Esophagus muscularis mucosa (tissue), 4 donors: ENCODE measurements around the gene LMO7. TPM values are rescaled to one million over a fixed set of nuclear protein-coding genes. Genes with fewer than 3 reads are reported as not detected.

Experiments used
- DNase-seq: peaks from one replicate; pipeline ENCODE4 v3.0.0-alpha.2; 2017; ENCODE audit errors: extremely low spot score
- H3K27ac ChIP-seq, 4 donors: fragments of 200-600 bp; sonication (generic); replicated peaks in 1 of 4; 1 replicate in 3 of 4; 2 replicates in 1 of 4; pipeline ENCODE4 v1.5.1; 2016 to 2019; ENCODE audit warnings: mild to moderate bottlenecking in 1 of 4
- H3K27me3 ChIP-seq, 4 donors: fragments of 200-600 bp; sonication (generic); one replicate each; pipeline versions ENCODE4 v1.5.1 to v1.6.0; 2016 to 2019
- H3K36me3 ChIP-seq, 4 donors: fragments of 200-600 bp; sonication (generic); one replicate each; pipeline ENCODE4 v1.5.1; 2016 to 2019
- H3K4me1 ChIP-seq, 4 donors: fragments of 200-600 bp; sonication (generic); one replicate each; pipeline ENCODE4 v1.5.1; 2016 to 2019
- H3K4me3 ChIP-seq, 4 donors: fragments of 200-600 bp; sonication (generic); 1 replicate in 2 of 4; 2 replicates in 2 of 4; pipeline ENCODE4 v1.5.1; 2016 to 2019; ENCODE audit warnings: mild to moderate bottlenecking in 4 of 4, moderate library complexity in 1 of 4
- H3K9me3 ChIP-seq, 4 donors: fragments of 200-600 bp; sonication (generic); 1 replicate in 3 of 4; 2 replicates in 1 of 4; pipeline ENCODE4 v1.5.1; 2016 to 2019
- CTCF ChIP-seq, 3 experiments: fragments of 200-600 bp in 2 of 3; fragments of 450-650 bp in 1 of 3; sonication (generic) in 2 of 3; IDR thresholded peaks; one replicate each; pipeline ENCODE4 v1.5.1; 2017 to 2019; ENCODE audit warnings: antibody characterized with exemption in 3 of 3, mild to moderate bottlenecking in 2 of 3, moderate library complexity in 1 of 3
- EP300 ChIP-seq: sonication (generic); formaldehyde crosslinking; IDR thresholded peaks from one replicate; pipeline ENCODE4 v1.6.1; 2017; ENCODE audit warnings: antibody characterized with exemption
- POLR2A ChIP-seq: fragments of 450-650 bp; IDR thresholded peaks from one replicate; pipeline ENCODE4 v1.6.1; 2017; ENCODE audit warnings: antibody characterized with exemption, moderate library complexity, mild to moderate bottlenecking, low read depth
- POLR2AphosphoS5 ChIP-seq, 2 donors: sonication (generic); formaldehyde crosslinking; IDR thresholded peaks; one replicate each; pipeline ENCODE4 v1.6.1; 2017; ENCODE audit warnings: antibody characterized with exemption in 2 of 2
- WGBS: methylation state at CpG from one replicate; pipeline ENCODE4 v1.1.5; 2018; 5-methylcytosine and 5-hydroxymethylcytosine counted together
- intact Hi-C: fragments of 100-400 bp; cut with DNase I; formaldehyde crosslinking; loops from one replicate; pipeline ENCODE4 v1.15.1; 2023
- total RNA-seq, 4 donors: library from RNA; depleted of rRNA; stranded (reverse); fragments of >200 nt; gene quantifications; one replicate each; pipeline versions ENCODE4 v1.1.0 to v1.2.1, GENCODE V29; 2016

Gene LMO7
- total RNA-seq, 4 donors from 2014 or later, result 11.4 to 17.8 (median 14.7) TPM

- H3K4me1 ChIP-seq, result peaks cover 0 to 3% (median 0%) of the 10 kb centered on the region in 4 donors
- H3K27me3 ChIP-seq, result no peaks in the 10 kb centered on the region
- 85% methylated on average over 5 of the region's 5 CpGs for WGBS
- no peaks in the 10 kb centered on the region for H3K9me3 ChIP-seq
- H3K4me3 ChIP-seq, result no peak overlapping the region
- TF ChIP-seq POLR2AphosphoS5 (IDR thresholded peaks at IDR 0.05), result no peak
- TF ChIP-seq POLR2A, result no peak
- no peak for TF ChIP-seq CTCF (IDR thresholded peaks at IDR 0.05)
- no peak for TF ChIP-seq EP300
- intact Hi-C loops, result no loop called here
- H3K27ac ChIP-seq, result no peak overlapping the region
- no peak for DNase-seq
- H3K36me3 ChIP-seq, result peaks cover 0 to 19% (median 1%) of the 10 kb centered on the region in 4 donors
These were observed 166.0 kb downstream of the LMO7 start for GRCh38 chr13:75802161-75802560.

- H3K4me3 ChIP-seq, result no peak overlapping the region
- peaks cover 0 to 19% (median 0%) of the 10 kb centered on the region in 4 donors for H3K36me3 ChIP-seq
- intact Hi-C loops, result no loop called here
- H3K9me3 ChIP-seq, result no peaks in the 10 kb centered on the region
- H3K4me1 ChIP-seq, result peaks cover 0 to 3% (median 0%) of the 10 kb centered on the region in 4 donors
- WGBS, result 58% methylated on average over 1 of the region's 1 CpG
- no peak for DNase-seq
- no peak overlapping the region for H3K27ac ChIP-seq
- H3K27me3 ChIP-seq, result no peaks in the 10 kb centered on the region
- TF ChIP-seq CTCF (IDR thresholded peaks at IDR 0.05), result no peak
- TF ChIP-seq EP300, result no peak
- TF ChIP-seq POLR2AphosphoS5 (IDR thresholded peaks at IDR 0.05), result no peak
- TF ChIP-seq POLR2A, result no peak
These were observed 167.1 kb downstream of the LMO7 start for GRCh38 chr13:75803164-75803611.

GRCh38 chr13:75804054-75804453, 167.9 kb downstream of the LMO7 start:
- 87% methylated on average over 10 of the region's 10 CpGs for WGBS
- Histone ChIP-seq H3K4me1 (peaks cover 0 to 3% (median 0%) of the 10 kb centered on the region in 4 donors), H3K36me3 (peaks cover 0 to 19% (median 0%) of the 10 kb centered on the region in 4 donors), H3K27me3 (no peaks in the 10 kb centered on the region), H3K27ac (no peak overlapping the region), H3K9me3 (no peaks in the 10 kb centered on the region), H3K4me3 (no peak overlapping the region)
- TF ChIP-seq EP300 (no peak), POLR2A (no peak), CTCF (IDR thresholded peaks at IDR 0.05) (no peak), POLR2AphosphoS5 (IDR thresholded peaks at IDR 0.05) (no peak)
- intact Hi-C loops, result no loop called here
- no peak for DNase-seq

GRCh38 chr13:75804605-75805004, 168.5 kb downstream of the LMO7 start:
- no peak for TF ChIP-seq EP300
- H3K27me3 ChIP-seq, result no peaks in the 10 kb centered on the region
- no peak overlapping the region for H3K4me3 ChIP-seq
- intact Hi-C loops, result loop anchor here (5.0 kb wide), 1 partner anchor 107 kb away; no protein-coding TSS in a partner anchor
- H3K27ac ChIP-seq, result no peak overlapping the region
- no peak for DNase-seq
- peaks cover 0 to 3% (median 0%) of the 10 kb centered on the region in 4 donors for H3K4me1 ChIP-seq
- no peaks in the 10 kb centered on the region for H3K9me3 ChIP-seq
- 97% methylated on average over 4 of the region's 4 CpGs for WGBS
- peaks cover 0 to 19% (median 0%) of the 10 kb centered on the region in 4 donors for H3K36me3 ChIP-seq

GRCh38 chr13:75806117-75806516, 170.0 kb downstream of the LMO7 start:
- no peaks in the 10 kb centered on the region for H3K27me3 ChIP-seq
- TF ChIP-seq POLR2A (no peak), CTCF (IDR thresholded peaks at IDR 0.05) (no peak), POLR2AphosphoS5 (IDR thresholded peaks at IDR 0.05) (no peak), EP300 (no peak)
- DNase-seq, result no peak
- no peak overlapping the region for H3K4me3 ChIP-seq
- intact Hi-C loops, result loop anchor here (5.0 kb wide), 1 partner anchor 109 kb away; no protein-coding TSS in a partner anchor
- no peak overlapping the region for H3K27ac ChIP-seq
- H3K9me3 ChIP-seq, result no peaks in the 10 kb centered on the region
- 95% methylated on average over 7 of the region's 7 CpGs for WGBS
- H3K4me1 ChIP-seq, result peaks cover 0 to 3% (median 0%) of the 10 kb centered on the region in 4 donors
- H3K36me3 ChIP-seq, result peaks cover 0 to 19% (median 0%) of the 10 kb centered on the region in 4 donors
